Fibroblast of lung (primary cell): ENCODE results near the gene JUP. TPM values are rescaled to one million over a fixed set of nuclear protein-coding genes. Genes with fewer than 3 reads are reported as not detected.
"Not testable (repeated sequence)": the region's sequence is repeated elsewhere in the genome, so short reads cannot be mapped to it uniquely, and the experiment has no call there.

Experiments used
- DNase-seq, 2 donors: peaks; one replicate each; pipeline versions ENCODE4 v3.0.0 to v3.0.0-alpha.2; 2010; ENCODE audit warnings: low read depth in 2 of 2
- H2AFZ ChIP-seq: 2 replicates; pipeline ENCODE4 v1.5.1; 2012; ENCODE audit warnings: low read length, control low read depth, inconsistent platforms
- H3K27ac ChIP-seq: 2 replicates; pipeline ENCODE4 v1.5.1; 2011; ENCODE audit warnings: low read length, control low read depth; ENCODE audit not compliant: insufficient read depth
- H3K27me3 ChIP-seq: 2 replicates; pipeline ENCODE4 v1.5.1; 2011; ENCODE audit warnings: mild to moderate bottlenecking, low read length; ENCODE audit not compliant: control insufficient read depth, insufficient read depth
- H3K36me3 ChIP-seq: 2 replicates; pipeline ENCODE4 v1.5.1; 2011; ENCODE audit warnings: low read length; ENCODE audit not compliant: control insufficient read depth, insufficient read depth
- H3K4me1 ChIP-seq: 2 replicates; pipeline ENCODE4 v1.5.1; 2011; ENCODE audit warnings: low read length; ENCODE audit not compliant: control insufficient read depth, insufficient read depth; ENCODE audit errors: extremely low read depth
- H3K4me2 ChIP-seq: 2 replicates; pipeline ENCODE4 v1.5.1; 2011; ENCODE audit warnings: low read length, control low read depth; ENCODE audit not compliant: insufficient read depth; ENCODE audit errors: extremely low read depth
- H3K4me3 ChIP-seq, 4 experiments: fragments of 200-600 bp in 1 of 4; sonication (generic) in 1 of 4; replicated peaks in 1 of 4; 2 replicates each; pipeline ENCODE4 v1.5.1; 2011 to 2016; ENCODE audit warnings: low read length in 4 of 4, low read depth in 3 of 4, mild to moderate bottlenecking in 3 of 4, control low read depth in 2 of 4, inconsistent platforms in 1 of 4, mixed read lengths in 1 of 4; ENCODE audit not compliant: insufficient read depth in 1 of 4; ENCODE audit errors: control extremely low read depth in 1 of 4
- H3K79me2 ChIP-seq: 2 replicates; pipeline ENCODE4 v1.5.1; 2012; ENCODE audit warnings: mild to moderate bottlenecking, low read length, inconsistent platforms; ENCODE audit not compliant: control insufficient read depth, insufficient read depth
- H3K9ac ChIP-seq: 2 replicates; pipeline ENCODE4 v1.5.1; 2011; ENCODE audit warnings: mild to moderate bottlenecking, low read length, control low read depth; ENCODE audit not compliant: insufficient read depth
- H3K9me3 ChIP-seq: 2 replicates; pipeline ENCODE4 v1.5.1; 2012; ENCODE audit warnings: low read depth, low read length; ENCODE audit not compliant: control insufficient read depth, insufficient read depth
- H4K20me1 ChIP-seq: 2 replicates; pipeline ENCODE4 v1.5.1; 2011; ENCODE audit warnings: low read length; ENCODE audit not compliant: control insufficient read depth, insufficient read depth; ENCODE audit errors: extremely low read depth
- EZH2 ChIP-seq: IDR thresholded peaks from 2 replicates; pipeline ENCODE4 v1.5.1; 2012; ENCODE audit warnings: low read length, control low read depth, mild to moderate bottlenecking; ENCODE audit errors: missing control alignments
- polyA minus RNA-seq: library from RNA; depleted of rRNA, polyadenylated mRNA; stranded (reverse); fragments of >200 nt; gene quantifications from 2 replicates; pipeline ENCODE4 v1.2.3, GENCODE V29; 2011; ENCODE audit warnings: low replicate concordance
- polyA plus RNA-seq, 2 donors: library from polyadenylated mRNA; depleted of rRNA in 1 of 2; stranded (reverse) in 1 of 2; unstranded in 1 of 2; fragments of >200 nt; gene quantifications; 2 replicates each; pipeline ENCODE4 v1.2.1, GENCODE V29; 2011 to 2012; ENCODE audit warnings: missing spikeins in 1 of 2
- total RNA-seq: library from RNA; depleted of rRNA; stranded (reverse); fragments of >200 nt; gene quantifications from 2 replicates; pipeline ENCODE4 v1.2.1, GENCODE V29; 2014
- TF ChIP-seq, protein P1 (sequence below), 2 donors: IDR thresholded peaks in 1 of 2; conservative IDR thresholded peaks in 1 of 2; 1 replicate in 1 of 2; 2 replicates in 1 of 2; pipeline ENCODE4 v1.5.1; 2011 to 2012; ENCODE audit warnings: low read length in 2 of 2, control low read depth in 1 of 2, inconsistent platforms in 1 of 2, low read depth in 1 of 2, mild to moderate bottlenecking in 1 of 2

The JUP gene
- total RNA-seq (6.4 and 13.2 TPM in 2 replicates), polyA plus RNA-seq (3.2 and 12.6 TPM in 2 replicates), polyA minus RNA-seq (27.7 and 74.6 TPM in 2 replicates)
- polyA plus RNA-seq (2012): 11.4 and 32.0 TPM in 2 replicates

DNA sequence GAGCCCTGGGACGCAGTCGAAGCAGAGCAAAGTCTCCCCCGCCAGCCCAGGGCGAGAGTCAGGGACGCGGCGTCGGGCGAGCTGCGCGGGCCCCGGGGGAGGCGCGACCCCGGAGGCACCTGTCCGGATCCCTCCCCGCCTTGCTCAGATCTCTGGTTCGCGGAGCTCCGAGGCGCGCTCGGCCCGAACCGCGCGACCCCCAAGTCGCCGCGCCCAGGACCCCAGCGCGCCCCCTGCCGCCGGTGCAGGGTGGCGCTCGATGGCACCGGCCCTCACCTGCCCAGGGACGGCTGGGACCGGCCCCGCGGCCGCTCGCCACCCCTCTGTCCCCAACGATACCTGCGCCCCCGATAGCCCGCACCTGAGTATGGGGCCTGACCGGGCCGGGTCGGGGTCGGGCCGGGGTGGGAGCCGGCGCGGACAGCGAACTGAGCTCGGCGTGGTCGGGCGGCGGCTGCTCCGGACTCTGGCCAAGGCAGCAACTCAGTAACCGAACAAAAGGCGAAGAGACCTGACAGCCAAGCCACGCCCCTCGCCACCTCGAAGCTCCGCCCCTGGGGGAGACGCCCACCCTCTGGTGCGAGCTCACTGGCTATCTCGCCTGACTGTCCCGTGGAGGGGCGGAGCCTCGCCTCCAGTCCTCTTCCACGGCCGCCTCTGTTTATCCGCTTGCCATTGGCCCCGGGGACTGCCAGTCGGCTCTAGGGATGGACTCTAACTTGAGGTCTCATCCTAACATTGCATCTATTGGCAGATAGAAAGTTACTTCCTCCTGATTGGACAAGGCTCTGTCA, at the start of gene JUP:
JUP (minus strand) TSS at position 485 of the 794 bp plus-strand sequence. CDS start 14,857 bp downstream, outside the sequence.
- Histone ChIP-seq H3K4me3 (peak within 1 kb of the TSS; percentile 53 to 67 (median 58)), H3K27me3 (peaks cover 5% of the 10 kb centered on the region), H2AFZ (no peak within 1 kb of the TSS), H3K4me1 (peaks cover 5% of the 10 kb centered on the region), H3K27ac (no peak within 1 kb of the TSS), H3K36me3 (no peaks in the 10 kb centered on the region), H3K9ac (peak within 1 kb of the TSS; percentile 50), H3K79me2 (no peaks in the 10 kb centered on the region), H3K9me3 (no peaks in the 10 kb centered on the region), H3K4me2 (peak within 1 kb of the TSS; percentile 68), H4K20me1 (no peaks in the 10 kb centered on the region)
- no peak for TF ChIP-seq EZH2
- TF ChIP-seq, protein P1, sequence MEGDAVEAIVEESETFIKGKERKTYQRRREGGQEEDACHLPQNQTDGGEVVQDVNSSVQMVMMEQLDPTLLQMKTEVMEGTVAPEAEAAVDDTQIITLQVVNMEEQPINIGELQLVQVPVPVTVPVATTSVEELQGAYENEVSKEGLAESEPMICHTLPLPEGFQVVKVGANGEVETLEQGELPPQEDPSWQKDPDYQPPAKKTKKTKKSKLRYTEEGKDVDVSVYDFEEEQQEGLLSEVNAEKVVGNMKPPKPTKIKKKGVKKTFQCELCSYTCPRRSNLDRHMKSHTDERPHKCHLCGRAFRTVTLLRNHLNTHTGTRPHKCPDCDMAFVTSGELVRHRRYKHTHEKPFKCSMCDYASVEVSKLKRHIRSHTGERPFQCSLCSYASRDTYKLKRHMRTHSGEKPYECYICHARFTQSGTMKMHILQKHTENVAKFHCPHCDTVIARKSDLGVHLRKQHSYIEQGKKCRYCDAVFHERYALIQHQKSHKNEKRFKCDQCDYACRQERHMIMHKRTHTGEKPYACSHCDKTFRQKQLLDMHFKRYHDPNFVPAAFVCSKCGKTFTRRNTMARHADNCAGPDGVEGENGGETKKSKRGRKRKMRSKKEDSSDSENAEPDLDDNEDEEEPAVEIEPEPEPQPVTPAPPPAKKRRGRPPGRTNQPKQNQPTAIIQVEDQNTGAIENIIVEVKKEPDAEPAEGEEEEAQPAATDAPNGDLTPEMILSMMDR (conservative IDR thresholded peaks at IDR 0.05 in 1 of 2, IDR thresholded peaks at IDR 0.05 in 1 of 2; ENCODE audit: low read depth in 1 of 2, low read length in 2 of 2): peak in 1 of 2 donors; percentile 26
- peak; percentile 98 to 99 for DNase-seq

DNA sequence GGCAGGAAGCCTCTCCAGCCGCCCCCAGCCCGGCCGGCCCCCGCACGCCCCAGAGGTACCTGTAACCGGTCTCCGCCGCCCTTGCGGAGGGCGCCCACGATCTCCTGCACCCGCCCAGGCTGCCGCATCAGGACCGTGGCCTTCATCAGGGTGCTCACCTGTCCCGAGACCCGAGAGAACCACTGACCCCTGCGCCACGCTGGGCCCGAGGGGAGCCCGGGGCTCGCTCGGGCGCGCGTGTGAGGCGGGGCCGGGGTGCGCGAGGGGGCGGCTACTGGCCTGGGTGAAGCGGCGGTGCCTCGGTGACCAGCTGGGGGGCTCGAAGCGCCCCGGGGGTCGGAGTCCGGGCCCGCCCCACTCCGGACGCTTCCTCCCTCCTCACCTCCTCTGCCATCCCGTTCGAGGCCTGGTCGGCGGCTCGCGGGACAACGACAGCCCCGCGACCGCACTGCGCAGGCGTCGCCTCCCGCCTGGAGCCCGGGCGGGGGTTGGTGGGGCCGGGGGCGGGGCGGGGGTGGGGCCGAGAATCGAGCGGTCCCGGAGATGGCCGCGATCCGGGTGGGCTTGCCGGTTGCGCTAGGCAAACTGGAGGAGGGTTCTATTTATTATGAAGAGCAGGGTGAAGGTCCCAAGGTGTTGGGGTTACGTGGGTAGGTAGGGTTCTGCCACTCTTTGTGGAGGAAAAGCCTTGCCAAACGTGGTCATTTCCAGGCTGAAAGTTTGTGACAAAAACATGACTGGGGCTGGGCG, 49.5 kb upstream of the JUP start, which contains the start of gene NT5C3B:
NT5C3B (minus strand) TSS at position 433 of the 750 bp plus-strand sequence; CDS start at position 394, 39 bp downstream.
- TF ChIP-seq, protein P1 (conservative IDR thresholded peaks at IDR 0.05 in 1 of 2, IDR thresholded peaks at IDR 0.05 in 1 of 2; ENCODE audit: low read depth in 1 of 2, low read length in 2 of 2): no peak
- TF ChIP-seq EZH2: no peak
- H4K20me1 ChIP-seq: no peaks in the 10 kb centered on the region
- H3K27me3 ChIP-seq: no peaks in the 10 kb centered on the region
- H3K9me3 ChIP-seq: no peaks in the 10 kb centered on the region
- H3K79me2 ChIP-seq: no peaks in the 10 kb centered on the region
- peak within 1 kb of the TSS; percentile 94 for H2AFZ ChIP-seq
- H3K4me3 ChIP-seq: peak within 1 kb of the TSS; percentile 57 to 82 (median 67)
- peak in 1 of 2 donors; percentile 27 for DNase-seq
- peak within 1 kb of the TSS; percentile 97 for H3K4me2 ChIP-seq
- H3K4me1 ChIP-seq: peaks cover 2% of the 10 kb centered on the region
- H3K9ac ChIP-seq: peak within 1 kb of the TSS; percentile 44
- no peak within 1 kb of the TSS for H3K27ac ChIP-seq
- no peaks in the 10 kb centered on the region for H3K36me3 ChIP-seq

DNA sequence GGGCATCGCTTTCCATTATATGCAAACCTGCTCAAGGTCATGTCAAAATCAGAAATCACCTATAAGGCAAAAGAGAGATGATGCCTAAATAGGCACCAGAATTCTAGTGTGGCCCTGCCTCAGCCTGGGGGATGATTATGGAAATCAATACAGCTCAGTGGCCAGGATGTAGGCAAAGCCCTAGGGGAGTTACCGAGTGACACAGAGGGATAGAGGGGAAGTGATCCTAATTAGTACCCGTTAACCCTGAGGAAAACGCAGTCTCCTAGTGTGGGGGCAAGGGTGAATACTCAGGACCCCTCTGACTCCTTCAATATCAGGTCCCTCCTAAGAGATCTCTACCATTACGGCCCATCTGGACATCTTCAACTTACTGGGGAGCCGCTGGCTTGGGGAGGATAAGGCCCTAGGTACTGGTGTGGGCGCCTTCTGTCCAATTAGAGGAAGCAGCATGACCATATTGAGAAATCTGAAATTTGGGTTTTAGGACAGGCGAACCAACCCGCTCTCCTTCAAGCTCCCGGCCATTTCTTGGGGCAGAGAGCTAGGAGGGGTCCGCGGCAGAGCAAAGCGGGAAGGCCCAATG, 48.8 kb upstream of the JUP start:
- no peaks in the 10 kb centered on the region for H4K20me1 ChIP-seq
- peak in 1 of 2 donors; percentile 7 for DNase-seq
- peaks cover 2% of the 10 kb centered on the region for H3K4me1 ChIP-seq
- TF ChIP-seq, protein P1 (conservative IDR thresholded peaks at IDR 0.05 in 1 of 2, IDR thresholded peaks at IDR 0.05 in 1 of 2; ENCODE audit: low read depth in 1 of 2, low read length in 2 of 2): no peak
- no peak for TF ChIP-seq EZH2
- H3K27ac ChIP-seq: no peak overlapping the region
- peak overlapping the region; percentile 57 to 82 (median 66) for H3K4me3 ChIP-seq
- no peaks in the 10 kb centered on the region for H3K79me2 ChIP-seq
- H3K9me3 ChIP-seq: no peaks in the 10 kb centered on the region
- H3K36me3 ChIP-seq: no peaks in the 10 kb centered on the region
- no peak overlapping the region for H2AFZ ChIP-seq
- peak overlapping the region; percentile 44 for H3K9ac ChIP-seq
- H3K4me2 ChIP-seq: peak overlapping the region; percentile 80
- H3K27me3 ChIP-seq: no peaks in the 10 kb centered on the region

DNA sequence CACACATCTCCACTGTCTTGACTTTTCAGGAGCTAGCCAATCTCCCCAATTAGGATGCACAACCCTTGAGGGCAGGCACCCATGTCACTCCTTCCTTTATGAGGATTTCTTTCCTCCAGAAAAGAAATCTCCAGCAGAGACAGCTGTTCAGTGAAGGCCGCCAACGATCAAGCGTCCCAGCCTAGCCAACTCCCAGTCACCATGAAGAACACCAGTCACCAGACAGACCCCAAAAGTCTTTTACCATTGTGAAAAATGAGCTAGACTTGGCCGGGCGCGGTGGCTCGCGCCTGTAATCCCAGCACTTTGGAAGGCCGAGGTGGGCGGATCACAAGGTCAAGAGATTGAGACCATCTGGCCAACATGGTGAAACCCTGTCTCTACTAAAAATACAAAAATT, 43.5 kb upstream of the JUP start:
- not testable (repeated sequence) for H3K4me2 ChIP-seq, H2AFZ ChIP-seq, H3K9me3 ChIP-seq, H3K4me1 ChIP-seq, H4K20me1 ChIP-seq, H3K27ac ChIP-seq, H3K79me2 ChIP-seq, DNase-seq, H3K27me3 ChIP-seq, H3K9ac ChIP-seq, H3K4me3 ChIP-seq, H3K36me3 ChIP-seq
